Astrocyte (in vitro differentiated cells and primary cell): ENCODE results near the gene ATP10B.

Experiments
- EZH2 ChIP-seq: IDR thresholded peaks from 2 replicates; pipeline ENCODE4 v1.6.1; 2012; ENCODE audit warnings: mild to moderate bottlenecking, low read length, inconsistent platforms; ENCODE audit not compliant: insufficient read depth
- TF ChIP-seq, protein P1 (sequence below): IDR thresholded peaks from 2 replicates; pipeline ENCODE4 v1.5.1; 2011; ENCODE audit warnings: low read depth, mild to moderate bottlenecking, inconsistent platforms, low read length, moderate library complexity; ENCODE audit not compliant: insufficient read depth

DNA sequence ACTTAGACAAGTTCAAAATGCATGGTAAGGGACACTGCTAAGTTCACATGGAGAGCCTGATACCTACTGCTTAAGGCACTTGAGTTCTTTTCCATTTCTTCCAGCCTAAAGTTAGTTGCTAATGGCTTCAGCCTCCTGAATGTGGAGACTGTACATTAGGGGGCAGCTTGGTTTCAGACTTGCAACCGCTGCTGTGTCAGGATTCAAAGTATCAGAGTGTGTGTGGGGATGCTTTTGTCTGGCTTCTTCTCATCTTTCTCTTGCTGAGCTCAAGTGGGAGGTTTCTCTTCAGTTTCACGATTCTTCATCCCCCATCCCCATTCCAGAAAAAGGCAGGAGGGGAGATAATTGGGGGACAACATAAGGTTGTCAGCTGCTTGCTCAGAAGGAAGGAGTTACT lies 49.4 kb downstream of the ATP10B start:
- no peak for TF ChIP-seq EZH2
- TF ChIP-seq, protein P1, sequence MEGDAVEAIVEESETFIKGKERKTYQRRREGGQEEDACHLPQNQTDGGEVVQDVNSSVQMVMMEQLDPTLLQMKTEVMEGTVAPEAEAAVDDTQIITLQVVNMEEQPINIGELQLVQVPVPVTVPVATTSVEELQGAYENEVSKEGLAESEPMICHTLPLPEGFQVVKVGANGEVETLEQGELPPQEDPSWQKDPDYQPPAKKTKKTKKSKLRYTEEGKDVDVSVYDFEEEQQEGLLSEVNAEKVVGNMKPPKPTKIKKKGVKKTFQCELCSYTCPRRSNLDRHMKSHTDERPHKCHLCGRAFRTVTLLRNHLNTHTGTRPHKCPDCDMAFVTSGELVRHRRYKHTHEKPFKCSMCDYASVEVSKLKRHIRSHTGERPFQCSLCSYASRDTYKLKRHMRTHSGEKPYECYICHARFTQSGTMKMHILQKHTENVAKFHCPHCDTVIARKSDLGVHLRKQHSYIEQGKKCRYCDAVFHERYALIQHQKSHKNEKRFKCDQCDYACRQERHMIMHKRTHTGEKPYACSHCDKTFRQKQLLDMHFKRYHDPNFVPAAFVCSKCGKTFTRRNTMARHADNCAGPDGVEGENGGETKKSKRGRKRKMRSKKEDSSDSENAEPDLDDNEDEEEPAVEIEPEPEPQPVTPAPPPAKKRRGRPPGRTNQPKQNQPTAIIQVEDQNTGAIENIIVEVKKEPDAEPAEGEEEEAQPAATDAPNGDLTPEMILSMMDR: no peak
